NT2/D1 (cell line): ENCODE results near the gene RPGRIP1L.
A peak's percentile ranks its signal among the peaks of the same experiment; 100 is the strongest.
"Not testable (repeated sequence)": the region's sequence is repeated elsewhere in the genome, so short reads cannot be mapped to it uniquely, and the experiment has no call there.

Source experiments
- DNase-seq: peaks from one replicate; pipeline ENCODE4 v3.0.0-alpha.2; 2011; ENCODE audit warnings: low read depth, low spot score
- H3K27me3 ChIP-seq: 2 replicates; pipeline ENCODE4 v1.6.0; 2011; ENCODE audit warnings: mild to moderate bottlenecking; ENCODE audit not compliant: insufficient read length, insufficient read depth
- H3K36me3 ChIP-seq: 2 replicates; pipeline ENCODE4 v1.6.1; 2011; ENCODE audit warnings: mild to moderate bottlenecking, low read length, mixed read lengths; ENCODE audit not compliant: insufficient read depth, insufficient read length
- H3K4me1 ChIP-seq: 2 replicates; pipeline ENCODE4 v1.5.1; 2011; ENCODE audit not compliant: insufficient read depth, insufficient read length
- H3K4me3 ChIP-seq: 2 replicates; pipeline ENCODE4 v1.5.1; 2011; ENCODE audit warnings: low read depth; ENCODE audit not compliant: insufficient read length
- H3K9ac ChIP-seq: 2 replicates; pipeline ENCODE4 v1.6.0; 2011; ENCODE audit warnings: low read depth; ENCODE audit not compliant: insufficient read length
- H3K9me3 ChIP-seq: 2 replicates; pipeline ENCODE4 v1.5.1; 2011; ENCODE audit warnings: mild to moderate bottlenecking, low read length; ENCODE audit not compliant: insufficient read depth
- SUZ12 ChIP-seq: IDR thresholded peaks from 2 replicates; pipeline ENCODE4 v1.6.1; 2011; ENCODE audit not compliant: insufficient read length, insufficient read depth; ENCODE audit errors: extremely low read depth
- YY1 ChIP-seq: IDR thresholded peaks from 2 replicates; pipeline ENCODE4 v1.6.1; 2011; ENCODE audit not compliant: insufficient read length, insufficient read depth
- ZNF274 ChIP-seq: IDR thresholded peaks from 2 replicates; pipeline ENCODE4 v1.6.1; 2011; ENCODE audit warnings: mild to moderate bottlenecking, low read depth, low read length

The RPGRIP1L gene

GRCh38 chr16:53712065-53712464 lies 8.4 kb upstream of the RPGRIP1L start:
- Histone ChIP-seq H3K36me3 (no peaks in the 10 kb centered on the region), H3K9me3 (no peaks in the 10 kb centered on the region), H3K4me1 (no peaks in the 10 kb centered on the region)

GRCh38 chr16:53711390-53711789 lies 7.7 kb upstream of the RPGRIP1L start:
- Histone ChIP-seq H3K36me3 (peaks cover 2% of the 10 kb centered on the region), H3K4me3 (no peak overlapping the region), H3K4me1 (no peaks in the 10 kb centered on the region), H3K9ac (no peak overlapping the region), H3K9me3 (no peaks in the 10 kb centered on the region), H3K27me3 (no peaks in the 10 kb centered on the region)
- TF ChIP-seq ZNF274 (no peak), YY1 (no peak), SUZ12 (no peak)
- no peak for DNase-seq

More at GRCh38 chr16:53712065-53712464, 8.4 kb upstream of the RPGRIP1L start:
- DNase-seq, result no peak
- TF ChIP-seq SUZ12 (no peak), YY1 (no peak), ZNF274 (no peak)
- no peak overlapping the region for H3K4me3 ChIP-seq
- H3K27me3 ChIP-seq, result no peaks in the 10 kb centered on the region
- no peak overlapping the region for H3K9ac ChIP-seq

GRCh38 chr16:53708490-53708889 lies 4.8 kb upstream of the RPGRIP1L start:
- no peak for DNase-seq
- no peak for TF ChIP-seq YY1
- TF ChIP-seq ZNF274, result no peak
- TF ChIP-seq SUZ12, result no peak
- H3K27me3 ChIP-seq, result no peaks in the 10 kb centered on the region
- H3K4me3 ChIP-seq, result no peak overlapping the region
- H3K9me3 ChIP-seq, result no peaks in the 10 kb centered on the region
- peaks cover 2% of the 10 kb centered on the region for H3K36me3 ChIP-seq
- no peaks in the 10 kb centered on the region for H3K4me1 ChIP-seq
- no peak overlapping the region for H3K9ac ChIP-seq

GRCh38 chr16:53707671-53708070 lies 4.0 kb upstream of the RPGRIP1L start:
- Histone ChIP-seq H3K4me3 (no peak overlapping the region), H3K9ac (no peak overlapping the region), H3K27me3 (no peaks in the 10 kb centered on the region), H3K4me1 (no peaks in the 10 kb centered on the region), H3K9me3 (no peaks in the 10 kb centered on the region), H3K36me3 (peaks cover 4% of the 10 kb centered on the region)
- TF ChIP-seq ZNF274 (no peak), YY1 (no peak), SUZ12 (no peak)
- no peak for DNase-seq

GRCh38 chr16:53704445-53704813 lies 770 bp upstream of the RPGRIP1L start:
- Histone ChIP-seq H3K4me1 (no peaks in the 10 kb centered on the region), H3K4me3 (peak overlapping the region; percentile 71), H3K27me3 (no peaks in the 10 kb centered on the region), H3K9ac (peak overlapping the region; percentile 90), H3K9me3 (no peaks in the 10 kb centered on the region), H3K36me3 (peaks cover 24% of the 10 kb centered on the region)
- TF ChIP-seq SUZ12, result no peak
- no peak for TF ChIP-seq ZNF274
- no peak for TF ChIP-seq YY1
- no peak for DNase-seq

GRCh38 chr16:53698271-53698670 lies 5.4 kb downstream of the RPGRIP1L start:
- DNase-seq, H3K9ac ChIP-seq, H3K4me3 ChIP-seq, H3K27me3 ChIP-seq, H3K4me1 ChIP-seq: not testable (repeated sequence)
- Histone ChIP-seq H3K36me3 (peaks cover 52% of the 10 kb centered on the region), H3K9me3 (peaks cover 14% of the 10 kb centered on the region)

- H3K4me3 ChIP-seq, result no peak overlapping the region
- no peak overlapping the region for H3K9ac ChIP-seq
- no peak for DNase-seq
- H3K36me3 ChIP-seq, result peaks cover 48% of the 10 kb centered on the region
- no peaks in the 10 kb centered on the region for H3K4me1 ChIP-seq
- H3K27me3 ChIP-seq, result no peaks in the 10 kb centered on the region
- TF ChIP-seq YY1, result no peak
- TF ChIP-seq ZNF274, result no peak
- TF ChIP-seq SUZ12, result no peak
- peaks cover 14% of the 10 kb centered on the region for H3K9me3 ChIP-seq
Measured at GRCh38 chr16:53695070-53695469, 8.6 kb downstream of the RPGRIP1L start.

GRCh38 chr16:53693320-53693719 lies 10.3 kb downstream of the RPGRIP1L start:
- peaks cover 14% of the 10 kb centered on the region for H3K9me3 ChIP-seq
- H3K36me3 ChIP-seq, result peaks cover 42% of the 10 kb centered on the region
- no peak for DNase-seq
- H3K9ac ChIP-seq, result no peak overlapping the region
- no peaks in the 10 kb centered on the region for H3K27me3 ChIP-seq
- TF ChIP-seq ZNF274 (no peak), YY1 (no peak), SUZ12 (no peak)
- no peak overlapping the region for H3K4me3 ChIP-seq
- no peaks in the 10 kb centered on the region for H3K4me1 ChIP-seq
